ENCODE results near the gene ANKRD23.
"Not testable (repeated sequence)": the region's sequence is repeated elsewhere in the genome, so short reads cannot be mapped to it uniquely, and the experiment has no call there.

Gene ANKRD23

DNA sequence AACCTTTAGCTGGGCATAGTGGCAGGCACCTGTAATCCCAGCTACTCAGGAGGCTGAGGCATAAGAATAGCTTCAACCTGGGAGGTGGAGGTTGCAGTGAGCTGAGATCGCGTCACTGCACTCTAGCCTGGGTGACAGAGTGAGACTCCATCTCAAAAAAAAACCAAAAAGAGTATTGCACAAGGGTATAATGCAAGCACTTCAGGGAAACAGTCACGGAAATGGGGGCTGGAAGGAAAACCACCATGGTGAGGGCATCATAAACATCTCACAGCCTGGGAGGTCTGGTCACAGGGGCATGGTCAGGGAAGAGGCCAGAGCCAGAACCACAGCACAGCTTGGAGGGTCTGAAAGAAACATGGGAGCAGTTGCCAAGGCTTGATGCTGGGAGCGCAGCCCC is 19.2 kb upstream of the ANKRD23 start:
- DNase-seq = not testable (repeated sequence)

GRCh38 chr2:96861074-96861473 is 17.3 kb upstream of the ANKRD23 start:
- DNase-seq = no peak

DNA sequence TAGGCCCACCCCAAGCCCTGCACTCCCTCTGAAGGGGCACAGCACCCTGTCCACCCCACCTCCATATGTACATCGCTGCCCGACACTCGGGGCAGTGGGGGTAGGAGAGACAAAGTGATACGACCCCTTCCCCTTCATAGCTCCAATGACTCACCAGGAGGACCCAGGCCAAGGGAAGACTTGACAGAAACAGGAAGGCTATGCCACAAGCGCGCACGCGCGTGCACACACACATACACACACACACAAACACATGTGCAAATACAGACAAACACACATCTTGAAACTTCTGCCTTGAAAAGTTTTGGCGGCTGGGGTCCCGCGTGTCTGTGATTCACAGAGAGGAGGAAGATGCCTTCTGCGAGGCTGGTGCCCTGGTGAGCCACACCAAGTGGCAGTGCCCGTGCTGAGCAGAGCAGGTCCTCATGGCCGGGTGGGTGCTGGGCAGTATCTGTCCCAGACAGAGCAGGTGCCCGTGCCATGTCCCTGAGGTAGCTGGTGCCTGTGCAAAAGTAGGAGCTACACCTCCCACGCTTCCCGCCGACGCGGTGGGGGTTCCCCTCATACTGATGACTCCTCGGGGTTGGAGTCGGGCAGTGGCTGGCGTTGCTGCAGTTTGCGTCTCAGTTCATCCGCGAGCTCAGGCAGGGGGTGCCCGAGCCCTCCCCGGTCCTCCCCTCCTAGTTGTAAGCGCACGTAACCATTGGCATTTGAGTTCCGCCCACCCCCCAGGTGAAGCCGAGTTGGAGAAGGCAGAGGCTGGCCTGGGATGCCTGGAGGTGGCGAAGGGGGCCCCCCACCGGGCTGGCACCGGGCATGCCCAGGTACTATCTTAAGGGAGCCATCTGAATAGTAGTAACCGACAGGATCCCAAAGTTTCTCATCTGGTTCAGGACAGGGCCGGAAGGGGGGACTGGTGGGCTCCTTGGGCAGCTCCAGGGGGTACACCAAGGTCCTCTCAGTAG is 16.5 kb upstream of the ANKRD23 start:
- DNase-seq = no peak

- no peak for DNase-seq
Observed at GRCh38 chr2:96859681-96860064, 15.9 kb upstream of the ANKRD23 start.

DNA sequence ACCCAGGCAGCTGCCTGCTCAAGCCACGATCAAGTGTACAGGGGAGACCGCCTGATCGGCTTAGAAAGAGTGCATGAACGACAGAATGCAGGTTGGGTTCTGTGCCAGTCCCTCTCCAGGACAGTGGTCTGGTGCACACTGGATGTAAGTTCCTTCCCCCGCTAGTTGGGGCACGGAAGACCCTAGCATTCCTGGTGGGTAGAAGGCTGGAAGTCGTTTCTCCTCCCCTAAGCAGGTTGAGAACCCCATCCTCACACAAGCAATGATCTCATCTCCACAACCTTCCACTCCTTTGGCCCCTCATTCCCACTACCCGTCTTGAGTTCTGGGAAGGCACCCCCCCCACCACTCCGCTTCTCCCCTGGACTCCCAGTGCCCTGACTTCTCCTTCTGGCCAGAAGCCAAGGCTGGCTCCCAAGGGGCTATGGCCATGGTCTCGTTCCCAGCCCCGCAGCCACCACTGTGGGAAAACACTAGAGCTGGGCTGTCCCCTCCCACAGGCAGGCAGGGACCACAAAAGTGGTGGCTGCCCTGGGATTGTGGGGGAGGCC is 15.4 kb upstream of the ANKRD23 start:
- DNase-seq = no peak

- DNase-seq = peak; percentile 99
Observed at GRCh38 chr2:96857667-96858372, 14.0 kb upstream of the ANKRD23 start, which contains the start of gene ANKRD39. Gene ANKRD39 (minus strand): TSS chr2:96858016. CDS start chr2:96857987, 29 bp downstream.

DNA sequence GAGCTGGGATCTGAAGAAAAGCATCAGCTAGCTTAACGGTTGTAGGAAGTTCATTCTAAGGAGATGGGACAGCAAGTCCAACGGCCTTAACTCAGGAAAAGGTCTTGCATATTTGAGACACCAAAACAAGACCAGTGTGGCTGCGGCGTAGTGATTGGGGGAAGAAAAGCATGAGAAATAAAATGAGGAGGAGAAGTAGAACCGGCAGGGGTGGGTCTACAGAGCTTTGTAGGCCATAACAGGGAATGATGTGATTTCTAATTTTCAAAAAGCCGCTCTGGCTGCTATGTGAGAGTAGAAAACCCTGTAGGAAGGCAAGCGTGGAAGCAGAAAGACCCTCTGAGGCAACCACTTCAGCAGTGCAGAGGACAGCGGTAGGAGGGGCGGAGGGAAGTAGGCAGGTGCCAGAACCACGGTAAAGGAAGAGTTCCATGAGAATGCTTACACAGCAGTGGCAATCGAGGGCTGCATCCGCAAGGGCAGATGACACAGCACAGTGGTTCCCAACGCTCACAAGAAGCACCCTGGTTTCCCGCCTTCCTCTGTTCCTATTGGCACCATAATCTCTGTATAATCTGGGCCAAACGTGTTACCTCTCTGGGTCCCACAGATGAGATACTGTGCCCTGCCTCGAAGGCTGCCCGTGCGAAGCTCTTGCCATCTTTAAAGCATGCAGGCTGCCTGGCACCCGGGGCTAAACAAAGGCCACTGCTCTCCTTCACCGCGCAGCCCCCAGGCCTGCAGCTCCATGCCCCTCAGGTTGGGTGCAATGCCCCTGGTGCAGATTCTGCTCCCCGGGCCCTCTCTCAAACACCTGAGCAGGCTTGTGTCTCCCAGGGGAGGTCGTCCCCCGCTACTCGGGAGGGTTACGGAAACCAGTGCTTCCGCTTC is 13.2 kb upstream of the ANKRD23 start:
- peak; percentile 91 for DNase-seq

DNA sequence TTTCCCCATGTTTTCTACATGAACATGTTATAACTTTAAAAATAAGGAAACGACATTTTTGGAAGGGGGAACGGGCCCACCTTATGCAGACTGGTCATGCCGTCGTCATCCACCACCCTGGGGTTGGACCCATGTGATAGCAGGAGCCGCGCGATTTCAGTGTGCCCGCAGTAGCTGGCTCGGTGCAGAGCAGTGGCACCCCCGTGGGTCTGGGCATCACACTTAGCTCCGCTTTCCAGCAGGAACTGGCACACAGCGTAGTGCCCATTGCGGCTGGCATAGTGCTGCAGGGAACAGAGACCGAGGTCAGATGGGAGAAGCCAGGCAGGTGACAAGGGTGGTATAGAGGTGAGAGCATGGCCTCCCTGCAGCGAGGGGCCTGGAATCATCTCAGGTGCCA is 9.5 kb upstream of the ANKRD23 start:
- DNase-seq = no peak

DNA sequence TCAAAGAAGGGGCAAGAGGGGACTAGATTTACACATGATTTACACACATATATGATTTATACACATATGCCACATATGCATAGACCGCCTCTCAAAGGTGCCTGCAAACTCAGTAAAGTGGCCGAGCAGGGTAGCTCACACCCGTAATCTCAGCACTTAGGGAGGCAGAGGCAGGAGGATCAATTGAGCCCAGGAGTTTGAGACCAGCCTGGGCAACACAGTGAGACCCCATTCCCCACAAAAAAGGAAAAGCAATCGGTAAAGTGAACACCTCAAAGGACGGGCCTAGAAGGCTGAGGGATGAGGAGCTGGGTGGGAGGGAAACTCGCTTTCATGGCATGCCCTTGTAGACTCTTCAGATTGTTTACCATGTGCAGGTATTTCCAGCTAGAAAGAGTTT is 8.8 kb upstream of the ANKRD23 start:
- DNase-seq = no peak

GRCh38 chr2:96848264-96848663 is 4.4 kb upstream of the ANKRD23 start:
- peak; percentile 36 for DNase-seq

DNA sequence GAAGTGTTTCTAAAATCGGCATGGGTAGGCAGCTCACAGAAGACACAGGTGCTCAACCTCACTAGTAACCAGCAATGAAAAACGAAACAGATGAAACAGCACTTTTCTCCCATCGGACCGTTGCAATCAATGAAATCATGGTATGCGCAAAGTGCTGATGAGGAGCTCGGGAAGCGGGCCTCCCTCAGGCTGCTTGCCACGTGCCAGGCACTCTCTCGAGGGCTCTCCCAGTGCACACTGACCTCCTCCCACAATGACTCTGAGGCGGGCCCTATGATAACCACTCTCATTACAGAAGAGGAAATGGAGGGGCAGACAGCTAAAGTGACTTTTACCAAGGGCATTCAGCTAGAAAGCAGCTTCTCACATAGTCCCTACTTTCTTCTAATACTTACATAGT is 3.8 kb upstream of the ANKRD23 start:
- DNase-seq = peak; percentile 97

DNA sequence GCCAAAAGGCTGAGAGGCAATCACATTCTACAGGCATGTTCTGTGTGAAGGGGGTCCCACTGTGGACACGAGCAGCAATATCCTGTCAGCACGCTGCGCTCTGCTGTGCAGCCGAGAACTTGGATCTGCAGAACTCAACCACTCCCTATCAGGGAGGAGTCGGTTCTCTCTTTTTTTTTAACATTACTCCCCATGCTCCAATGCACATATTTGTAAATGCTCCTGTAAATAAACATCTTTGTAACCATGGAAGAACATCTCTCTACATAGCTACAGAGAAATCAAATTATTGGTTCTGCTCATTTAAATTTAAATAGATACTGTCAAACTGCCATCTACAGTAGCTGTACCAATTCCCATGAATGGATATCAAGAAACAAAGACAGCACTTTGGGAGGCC is 3.0 kb upstream of the ANKRD23 start:
- DNase-seq = no peak

DNA sequence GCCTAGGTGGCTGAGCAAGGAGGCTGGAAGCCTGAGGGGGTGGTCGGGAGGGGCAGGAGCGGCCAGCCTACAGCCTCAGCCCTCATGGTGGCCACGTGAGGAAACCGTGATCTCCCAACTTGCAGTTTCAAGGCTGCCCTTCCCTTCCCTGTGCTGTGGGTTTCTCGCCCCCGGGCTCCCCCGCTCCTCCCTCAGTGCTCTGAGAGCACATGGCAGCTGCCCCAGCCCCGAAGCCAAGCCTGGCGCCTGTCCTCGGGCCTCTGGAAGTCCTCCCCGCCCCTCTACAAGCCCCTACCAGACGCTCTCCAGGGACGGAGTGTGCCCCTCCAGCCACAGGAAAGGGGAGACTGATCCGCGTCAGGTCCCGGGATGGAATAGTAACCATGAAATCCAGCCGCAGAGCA is 586 bp upstream of the ANKRD23 start:
- DNase-seq = no peak

- DNase-seq = peak; percentile 45
Observed at GRCh38 chr2:96842600-96842999, 1.2 kb downstream of the ANKRD23 start.

- DNase-seq = no peak
Observed at GRCh38 chr2:96841701-96842495, 1.9 kb downstream of the ANKRD23 start.

- no peak for DNase-seq
Observed at GRCh38 chr2:96839875-96840850, 3.7 kb downstream of the ANKRD23 start.

- DNase-seq = no peak
Observed at GRCh38 chr2:96839293-96839874, 4.4 kb downstream of the ANKRD23 start.

GRCh38 chr2:96838345-96839292 is 5.2 kb downstream of the ANKRD23 start:
- no peak for DNase-seq

DNA sequence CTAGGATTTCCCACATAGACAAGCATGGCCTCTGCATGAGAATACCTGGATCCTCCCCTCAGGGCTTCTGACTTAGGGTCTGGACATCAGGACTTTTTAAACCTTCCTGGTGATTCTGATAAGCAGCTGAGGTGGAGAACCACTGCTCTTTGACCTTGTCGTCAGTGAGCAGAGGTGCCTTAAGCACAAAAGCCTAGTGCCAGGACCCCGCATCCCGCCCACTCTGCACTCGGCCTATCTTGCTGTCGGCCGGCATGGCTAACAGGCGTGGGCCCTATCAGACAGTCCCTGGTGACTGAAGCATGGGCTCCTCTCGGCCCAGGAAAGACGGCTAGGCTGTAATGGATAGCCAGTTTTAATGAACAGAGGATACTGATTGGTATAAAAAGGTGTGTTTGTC is 6.2 kb downstream of the ANKRD23 start:
- DNase-seq = no peak

Data from RPMI8226 (cell line).